Measurements from ENCODE around the gene GRP. TPM values are rescaled to one million over a fixed set of nuclear protein-coding genes. Genes with fewer than 3 reads are reported as not detected.

Gene GRP
- polyA plus RNA-seq, 1 donor from 2014 or later: not detected

- no peaks in the 10 kb centered on the region for H3K36me3 Mint-ChIP-seq
- H3K9me3 Mint-ChIP-seq: peaks cover 0 to 12% (median 4%) of the 10 kb centered on the region in 3 donors
- peaks cover 7 to 21% (median 10%) of the 10 kb centered on the region in 3 donors for H3K4me1 Mint-ChIP-seq
- H3K27me3 Mint-ChIP-seq: peaks cover 71% of the 10 kb centered on the region
- peak overlapping the region; percentile 63 to 82 (median 64) for H3K27ac Mint-ChIP-seq
- H3K4me3 Mint-ChIP-seq: peak overlapping the region in 2 of 4 donors; percentile 9 to 17
Observed at GRCh38 chr18:59268127-59268720, 48.3 kb downstream of the GRP start.

- H3K27me3 Mint-ChIP-seq: peaks cover 70% of the 10 kb centered on the region
- H3K4me3 Mint-ChIP-seq: peak overlapping the region in 3 of 4 donors; percentile 9 to 76 (median 22)
- peak overlapping the region in 2 of 3 donors; percentile 63 to 82 for H3K27ac Mint-ChIP-seq
- peaks cover 10 to 21% (median 10%) of the 10 kb centered on the region in 3 donors for H3K4me1 Mint-ChIP-seq
- peaks cover 0 to 16% (median 4%) of the 10 kb centered on the region in 3 donors for H3K9me3 Mint-ChIP-seq
- no peaks in the 10 kb centered on the region for H3K36me3 Mint-ChIP-seq
Observed at GRCh38 chr18:59268721-59269562, 49.0 kb downstream of the GRP start.

DNA sequence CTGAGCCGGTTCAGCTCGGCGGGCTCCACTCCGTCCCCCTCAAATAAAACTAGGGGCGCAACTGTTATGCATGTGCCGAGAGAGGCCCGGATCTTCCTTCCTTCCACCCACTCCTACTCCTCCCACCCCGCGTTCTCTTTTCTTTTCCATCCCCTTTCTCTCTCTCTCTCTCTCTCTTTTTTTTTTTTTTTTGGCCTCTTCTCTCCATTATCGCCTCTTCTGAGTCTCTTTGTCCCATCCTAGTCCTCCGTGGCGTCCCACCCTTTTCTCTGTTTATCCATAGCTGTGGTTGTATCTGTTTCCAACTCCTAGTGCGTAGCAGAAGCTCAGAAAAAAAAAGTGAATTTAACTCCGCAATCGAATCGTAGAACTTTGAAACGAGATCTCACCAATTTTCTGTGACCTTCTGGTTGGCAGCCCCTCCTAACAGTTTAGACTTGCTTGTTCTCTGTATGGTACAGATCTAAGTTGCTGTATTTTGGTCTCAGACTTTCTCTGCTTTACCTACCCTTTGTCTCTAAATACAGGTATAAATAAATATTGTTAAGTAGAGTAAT lies 49.7 kb downstream of the GRP start:
- peaks cover 10 to 21% (median 11%) of the 10 kb centered on the region in 3 donors for H3K4me1 Mint-ChIP-seq
- H3K36me3 Mint-ChIP-seq: no peaks in the 10 kb centered on the region
- peak overlapping the region in 3 of 4 donors; percentile 22 to 86 (median 76) for H3K4me3 Mint-ChIP-seq
- peaks cover 75% of the 10 kb centered on the region for H3K27me3 Mint-ChIP-seq
- H3K27ac Mint-ChIP-seq: peak overlapping the region in 2 of 3 donors; percentile 39 to 69
- H3K9me3 Mint-ChIP-seq: peaks cover 0 to 16% (median 4%) of the 10 kb centered on the region in 3 donors

- Mint-ChIP-seq H3K4me3 (peak overlapping the region in 3 of 4 donors; percentile 4 to 69 (median 52)), H3K27me3 (peaks cover 77% of the 10 kb centered on the region), H3K9me3 (peaks cover 0 to 16% (median 4%) of the 10 kb centered on the region in 3 donors), H3K4me1 (peaks cover 10 to 21% (median 11%) of the 10 kb centered on the region in 3 donors), H3K27ac (peak overlapping the region in 1 of 3 donors; percentile 65), H3K36me3 (no peaks in the 10 kb centered on the region)
Observed at GRCh38 chr18:59270689-59271257, 50.8 kb downstream of the GRP start.

DNA sequence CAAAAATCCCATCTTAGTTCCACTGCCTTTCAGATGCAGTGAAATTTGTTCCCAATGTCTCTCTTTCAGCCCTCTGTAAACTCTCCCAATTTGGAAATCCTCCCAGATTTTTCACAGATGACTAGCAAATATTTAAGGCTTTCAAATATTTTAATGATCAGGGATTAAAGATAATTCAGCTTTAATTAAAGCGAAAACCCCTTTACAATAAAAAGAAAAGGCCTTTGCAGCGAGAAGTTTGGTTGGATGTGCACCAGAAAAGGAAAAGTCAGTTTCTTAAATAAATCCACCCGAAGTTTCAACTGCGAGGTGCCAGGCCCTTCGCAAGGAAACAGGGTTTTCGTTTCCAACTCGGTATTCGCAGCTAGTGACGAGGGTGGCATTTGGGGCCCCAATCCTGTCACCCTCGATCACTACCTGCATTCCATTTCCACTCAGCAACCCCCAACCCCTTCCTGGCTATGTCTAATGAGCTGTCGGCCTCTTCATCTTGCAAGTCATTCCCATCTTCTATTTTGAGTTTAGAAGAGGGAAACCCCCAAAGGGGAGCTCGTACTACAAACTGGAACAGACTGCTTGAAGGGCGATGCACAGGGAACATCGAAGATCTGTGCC lies 51.8 kb downstream of the GRP start:
- peak overlapping the region in 3 of 4 donors; percentile 42 to 74 (median 50) for H3K4me3 Mint-ChIP-seq
- no peak overlapping the region for H3K27ac Mint-ChIP-seq
- H3K27me3 Mint-ChIP-seq: peaks cover 69% of the 10 kb centered on the region
- no peaks in the 10 kb centered on the region for H3K36me3 Mint-ChIP-seq
- H3K9me3 Mint-ChIP-seq: peaks cover 0 to 11% (median under 1%) of the 10 kb centered on the region in 3 donors
- peaks cover 5 to 14% (median 11%) of the 10 kb centered on the region in 3 donors for H3K4me1 Mint-ChIP-seq

DNA sequence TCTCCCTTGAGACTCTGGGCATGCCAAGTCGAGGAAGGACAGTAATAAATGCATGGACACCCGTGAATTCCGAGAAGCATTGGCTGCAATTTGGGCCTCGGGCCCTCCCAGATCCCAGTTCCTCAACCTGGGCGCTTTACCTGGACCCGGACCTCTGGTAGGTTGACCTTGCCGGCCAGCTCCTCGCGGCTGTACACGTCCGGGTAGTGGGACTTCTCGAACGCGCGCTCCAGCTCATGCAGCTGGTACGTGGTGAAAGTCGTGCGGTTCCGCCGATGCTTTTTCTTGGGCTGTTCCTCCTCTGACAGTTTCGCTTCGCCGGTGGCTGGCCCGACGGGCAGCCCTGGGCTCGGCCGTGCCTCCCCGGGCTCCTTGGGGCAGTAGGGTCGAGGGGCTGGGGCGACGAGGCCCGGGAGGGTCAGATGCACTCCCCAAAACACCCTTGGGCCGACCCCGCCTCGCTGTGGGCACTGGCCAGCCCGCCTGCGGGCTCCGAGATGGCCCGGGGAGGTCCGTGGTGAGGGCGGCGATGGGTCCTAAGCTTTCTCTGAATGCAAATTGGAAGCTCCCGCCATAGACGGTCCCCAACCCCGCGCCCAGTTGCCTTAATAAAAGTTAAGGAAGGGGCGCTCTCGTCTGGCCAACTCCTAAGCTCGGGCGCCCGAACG lies 52.4 kb downstream of the GRP start:
- peak overlapping the region in 3 of 4 donors; percentile 42 to 50 (median 43) for H3K4me3 Mint-ChIP-seq
- H3K4me1 Mint-ChIP-seq: peaks cover 4 to 14% (median 11%) of the 10 kb centered on the region in 3 donors
- H3K27me3 Mint-ChIP-seq: peaks cover 65% of the 10 kb centered on the region
- no peaks in the 10 kb centered on the region for H3K36me3 Mint-ChIP-seq
- no peak overlapping the region for H3K27ac Mint-ChIP-seq
- H3K9me3 Mint-ChIP-seq: peaks cover 0 to 10% (median 0%) of the 10 kb centered on the region in 3 donors

GRCh38 chr18:59272891-59273758 lies 53.2 kb downstream of the GRP start, which contains the start of gene RAX:
TSS of gene RAX (minus strand) at chr18:59273454. CDS start at chr18:59273206, 248 bp downstream.
- Mint-ChIP-seq H3K36me3 (no peaks in the 10 kb centered on the region), H3K27ac (peak within 1 kb of the TSS in 1 of 3 donors; percentile 53), H3K9me3 (peaks cover 0 to 10% (median 0%) of the 10 kb centered on the region in 3 donors), H3K4me1 (peaks cover 4 to 8% (median 8%) of the 10 kb centered on the region in 3 donors), H3K27me3 (peaks cover 63% of the 10 kb centered on the region), H3K4me3 (peak within 1 kb of the TSS in 2 of 4 donors; percentile 57 to 59)

GRCh38 chr18:59273759-59274532 lies 54.0 kb downstream of the GRP start:
- Mint-ChIP-seq H3K27ac (peak overlapping the region in 1 of 3 donors; percentile 53), H3K36me3 (no peaks in the 10 kb centered on the region), H3K4me1 (peaks cover 4 to 8% (median 4%) of the 10 kb centered on the region in 3 donors), H3K27me3 (peaks cover 64% of the 10 kb centered on the region), H3K9me3 (peaks cover 0 to 9% (median 0%) of the 10 kb centered on the region in 3 donors), H3K4me3 (peak overlapping the region in 2 of 4 donors; percentile 57 to 59)

- H3K9me3 Mint-ChIP-seq: peaks cover 0 to 8% (median 0%) of the 10 kb centered on the region in 3 donors
- H3K27me3 Mint-ChIP-seq: peaks cover 64% of the 10 kb centered on the region
- peaks cover 4 to 7% (median 4%) of the 10 kb centered on the region in 3 donors for H3K4me1 Mint-ChIP-seq
- H3K36me3 Mint-ChIP-seq: no peaks in the 10 kb centered on the region
- peak overlapping the region in 1 of 4 donors; percentile 1 for H3K4me3 Mint-ChIP-seq
- peak overlapping the region in 1 of 3 donors; percentile 24 for H3K27ac Mint-ChIP-seq
Observed at GRCh38 chr18:59274533-59274928, 54.6 kb downstream of the GRP start.

GRCh38 chr18:59275406-59275949 lies 55.5 kb downstream of the GRP start:
- Mint-ChIP-seq H3K4me1 (peaks cover 2 to 4% (median 3%) of the 10 kb centered on the region in 3 donors), H3K4me3 (no peak overlapping the region), H3K27ac (no peak overlapping the region), H3K27me3 (peaks cover 58% of the 10 kb centered on the region), H3K9me3 (peaks cover 0 to 8% (median 0%) of the 10 kb centered on the region in 3 donors), H3K36me3 (no peaks in the 10 kb centered on the region)

DNA sequence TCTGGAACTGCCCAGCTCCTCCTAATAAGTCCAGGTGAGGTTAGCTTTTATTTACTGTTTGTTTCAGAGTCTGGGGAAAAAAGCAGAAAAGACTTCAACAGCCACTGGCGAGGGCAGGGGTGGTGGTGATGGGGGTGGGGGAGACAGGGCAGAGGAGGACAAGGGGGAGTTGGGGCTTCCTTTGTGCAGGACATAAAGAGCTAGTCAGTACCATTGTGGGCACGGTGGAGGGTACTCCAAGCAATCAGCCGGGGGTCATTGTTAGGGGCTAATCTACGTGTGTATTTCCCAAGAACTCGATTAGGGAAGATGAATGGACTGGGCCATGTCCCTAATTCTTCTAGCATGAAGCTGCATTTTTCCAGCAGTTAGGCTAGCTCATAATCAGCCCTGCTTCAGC lies 56.1 kb downstream of the GRP start:
- Mint-ChIP-seq H3K27ac (peak overlapping the region in 1 of 3 donors; percentile 25), H3K9me3 (peaks cover 0 to 8% (median 0%) of the 10 kb centered on the region in 3 donors), H3K4me1 (peaks cover 2 to 4% (median 3%) of the 10 kb centered on the region in 3 donors), H3K27me3 (peaks cover 55% of the 10 kb centered on the region), H3K4me3 (no peak overlapping the region), H3K36me3 (no peaks in the 10 kb centered on the region)

DNA sequence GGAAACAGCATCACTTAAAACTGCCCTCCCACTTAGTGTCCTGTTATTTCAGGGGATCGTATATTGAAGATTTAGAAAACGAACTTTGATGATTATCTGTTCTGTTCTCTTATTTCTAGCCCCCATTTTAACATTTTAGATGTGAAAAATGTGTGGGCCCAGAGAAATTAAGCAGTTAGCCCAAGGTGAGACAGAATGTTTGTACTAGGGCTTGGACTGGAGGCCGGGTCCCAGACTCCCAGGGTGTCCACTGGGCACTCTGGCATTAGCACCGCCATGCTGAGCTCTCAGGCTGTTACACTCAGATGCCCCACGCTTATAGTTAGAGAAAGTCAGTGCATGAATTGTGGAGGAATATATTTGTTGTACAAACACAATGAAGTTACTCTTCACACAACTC lies 58.8 kb downstream of the GRP start:
- Mint-ChIP-seq H3K4me3 (no peak overlapping the region), H3K27me3 (peaks cover 47% of the 10 kb centered on the region), H3K4me1 (peaks cover 0 to 1% (median under 1%) of the 10 kb centered on the region in 3 donors), H3K27ac (no peak overlapping the region), H3K9me3 (peaks cover 0 to 4% (median 0%) of the 10 kb centered on the region in 3 donors), H3K36me3 (no peaks in the 10 kb centered on the region)

All from IgD-negative memory B cell (primary cell).